IMR-90 (cell line): Measurements from ENCODE around the gene ERMP1. TPM values are rescaled to one million over a fixed set of nuclear protein-coding genes. Genes with fewer than 3 reads are reported as not detected.

Experiments
- ATAC-seq: fragments of 200-7000 bp; cut with Tn5 transposase; 2 replicates; pipeline ENCODE4 v1.9.1; 2020; ENCODE audit warnings: low read depth, mild to moderate bottlenecking, moderate library complexity
- BruUV-seq: library from RNA; stranded (reverse); fragments of 400-500 nt; replicated peaks from 2 replicates; lab custom pipeline; 2021; lab: Mats Ljungman, UMichigan
- CTCF ChIA-PET: fragments of 300-600 bp; formaldehyde crosslinking; extraction: SDS; loops from one replicate; lab custom pipeline; 2021; ENCODE audit warnings: antibody characterized with exemption; lab: Yijun Ruan, JAX
- POLR2A ChIA-PET: fragments of 300-600 bp; sonication (Branson Sonifier 250); formaldehyde crosslinking; loops from one replicate; lab custom pipeline; 2022; ENCODE audit warnings: antibody characterized with exemption; ENCODE audit not compliant: unreplicated experiment; lab: Charles Lee
- DNase-seq: peaks from one replicate; pipeline ENCODE4 v3.0.0; 2013
- H2AFZ ChIP-seq: replicated peaks from 2 replicates; pipeline ENCODE3; 2013; ENCODE audit warnings: low read length, mild to moderate bottlenecking; ENCODE audit not compliant: poor library complexity
- H2AK5ac ChIP-seq: 2 replicates; pipeline ENCODE4 v1.6.1; 2013; ENCODE audit warnings: low read depth, low read length, inconsistent platforms
- H2AK9ac ChIP-seq: replicated peaks from 2 replicates; pipeline ENCODE3; 2013; ENCODE audit warnings: mild to moderate bottlenecking, low read depth, low read length, moderate library complexity; ENCODE audit not compliant: poor library complexity
- H2BK120ac ChIP-seq: 2 replicates; pipeline ENCODE4 v1.6.1; 2013; ENCODE audit warnings: low read depth, low read length, inconsistent platforms
- H2BK15ac ChIP-seq: 3 replicates; pipeline ENCODE4 v1.6.1; 2013; ENCODE audit warnings: low read depth, low read length, inconsistent platforms
- H2BK20ac ChIP-seq: 2 replicates; pipeline ENCODE4 v1.6.1; 2013; ENCODE audit warnings: low read depth, mild to moderate bottlenecking, inconsistent platforms, low read length, moderate library complexity
- H2BK5ac ChIP-seq: 2 replicates; pipeline ENCODE4 v1.6.1; 2013; ENCODE audit warnings: mild to moderate bottlenecking, low read depth, low read length, inconsistent platforms; ENCODE audit not compliant: poor library complexity, severe bottlenecking
- H3K14ac ChIP-seq: replicated peaks from 2 replicates; pipeline ENCODE4 v1.6.1; 2013; ENCODE audit warnings: low read depth, low read length, inconsistent platforms
- H3K18ac ChIP-seq: 2 replicates; pipeline ENCODE4 v1.6.1; 2013; ENCODE audit warnings: low read depth, low read length, control low read depth
- H3K23ac ChIP-seq: 2 replicates; pipeline ENCODE4 v1.6.1; 2013; ENCODE audit warnings: low read depth, low read length, inconsistent platforms
- H3K27ac ChIP-seq: 2 replicates; pipeline ENCODE4 v1.5.1; 2013; ENCODE audit warnings: mild to moderate bottlenecking, control low read depth, low read length; ENCODE audit not compliant: insufficient read depth
- H3K27me3 ChIP-seq: 2 replicates; pipeline ENCODE4 v1.6.1; 2013; ENCODE audit warnings: low read length; ENCODE audit not compliant: control insufficient read depth, insufficient read depth
- H3K36me3 ChIP-seq: 2 replicates; pipeline ENCODE4 v1.6.1; 2013; ENCODE audit warnings: low read length, mixed read lengths; ENCODE audit not compliant: control insufficient read depth, insufficient read depth
- H3K4ac ChIP-seq: 2 replicates; pipeline ENCODE4 v1.6.1; 2013; ENCODE audit warnings: low read depth, low read length, inconsistent platforms
- H3K4me1 ChIP-seq: 2 replicates; pipeline ENCODE4 v1.6.1; 2013; ENCODE audit warnings: low read length, mixed read lengths; ENCODE audit not compliant: control insufficient read depth, insufficient read depth
- H3K4me2 ChIP-seq: 2 replicates; pipeline ENCODE4 v1.6.1; 2013; ENCODE audit warnings: low read depth, mild to moderate bottlenecking, control low read depth, low read length, moderate library complexity
- H3K4me3 ChIP-seq: 2 replicates; pipeline ENCODE4 v1.5.1; 2013; ENCODE audit warnings: low read depth, mild to moderate bottlenecking, control low read depth, low read length, moderate library complexity; ENCODE audit not compliant: insufficient read depth
- H3K56ac ChIP-seq: 2 replicates; pipeline ENCODE4 v1.6.1; 2013; ENCODE audit warnings: low read length, inconsistent platforms; ENCODE audit not compliant: insufficient read depth; ENCODE audit errors: extremely low read depth
- H3K79me1 ChIP-seq, 2 experiments: 2 replicates each; pipeline ENCODE4 v1.6.1; 2013; ENCODE audit warnings: low read length in 2 of 2, inconsistent platforms in 1 of 2, low read depth in 1 of 2
- H3K9ac ChIP-seq: 2 replicates; pipeline ENCODE4 v1.6.1; 2013; ENCODE audit warnings: low read depth, low read length, control low read depth
- H3K9me1 ChIP-seq: 2 replicates; pipeline ENCODE4 v1.6.1; 2013; ENCODE audit warnings: low read length, inconsistent platforms; ENCODE audit not compliant: insufficient read depth
- H3K9me3 ChIP-seq: 2 replicates; pipeline ENCODE4 v1.6.1; 2013; ENCODE audit warnings: low read length; ENCODE audit not compliant: control insufficient read depth, insufficient read depth
- H4K20me1 ChIP-seq: 2 replicates; pipeline ENCODE4 v1.6.1; 2013; ENCODE audit warnings: low read length, inconsistent platforms; ENCODE audit not compliant: insufficient read depth
- H4K5ac ChIP-seq: 2 replicates; pipeline ENCODE4 v1.6.1; 2013; ENCODE audit warnings: mild to moderate bottlenecking, low read depth, low read length, control low read depth
- H4K8ac ChIP-seq, 2 experiments: 2 replicates each; pipeline ENCODE4 v1.6.1; 2013; ENCODE audit warnings: low read depth in 2 of 2, low read length in 2 of 2, control low read depth in 1 of 2, inconsistent platforms in 1 of 2
- H4K91ac ChIP-seq: 2 replicates; pipeline ENCODE4 v1.6.1; 2013; ENCODE audit warnings: low read depth, low read length, inconsistent platforms; ENCODE audit not compliant: insufficient read depth
- BHLHE40 ChIP-seq: fragments of 150-350 bp; IDR thresholded peaks from 2 replicates; pipeline ENCODE4 v1.6.1; 2016; ENCODE audit warnings: mild to moderate bottlenecking, low read depth, low read length
- CEBPB ChIP-seq: IDR thresholded peaks from 2 replicates; pipeline ENCODE4 v1.6.1; 2012; ENCODE audit warnings: low read depth, low read length, improper control_type of control experiment
- FOS ChIP-seq: fragments of 150-350 bp; IDR thresholded peaks from 2 replicates; pipeline ENCODE4 v1.6.1; 2016; ENCODE audit warnings: low read depth, low read length
- MAZ ChIP-seq: IDR thresholded peaks from 2 replicates; pipeline ENCODE4 v1.6.1; 2012; ENCODE audit warnings: low read depth, mild to moderate bottlenecking, low read length, improper control_type of control experiment, moderate library complexity, borderline replicate concordance
- NFE2L2 ChIP-seq: fragments of 150-350 bp; IDR thresholded peaks from 2 replicates; pipeline ENCODE4 v1.6.1; 2016; ENCODE audit warnings: low read depth, mild to moderate bottlenecking, low read length
- POLR2A ChIP-seq: IDR thresholded peaks from 2 replicates; pipeline ENCODE4 v1.6.1; 2012; ENCODE audit warnings: mild to moderate bottlenecking, low read depth, low read length
- RAD21 ChIP-seq: IDR thresholded peaks from 2 replicates; pipeline ENCODE4 v1.6.1; 2012; ENCODE audit warnings: low read length, improper control_type of control experiment
- SMC3 ChIP-seq: fragments of 150-350 bp; IDR thresholded peaks from 2 replicates; pipeline ENCODE4 v1.6.1; 2016; ENCODE audit warnings: low read depth, mild to moderate bottlenecking, antibody characterized with exemption, low read length, moderate library complexity
- WGBS, 2 experiments: methylation state at CpG; one replicate each; pipeline versions ENCODE4 v1.1.5 to v1.1.7; 2013; ENCODE audit warnings: missing lambda C conversion rate in 2 of 2; ENCODE audit not compliant: insufficient read length in 1 of 2; ENCODE audit errors: extremely low coverage in 2 of 2; 5-methylcytosine and 5-hydroxymethylcytosine counted together
- dilution Hi-C: fragments of 300-500 bp; cut with HindIII; formaldehyde crosslinking; loops from one replicate; pipeline ENCODE4 v1.14.3; 2018; ENCODE audit warnings: low sequenced_read_pairs; ENCODE audit not compliant: unreplicated experiment
- in situ Hi-C: fragments of 300-500 bp; cut with MboI; formaldehyde crosslinking; loops from 3 replicates; pipeline ENCODE4 v1.14.3; 2019; ENCODE audit warnings: low sequenced_read_pairs, inconsistent platforms, mixed read lengths
- intact Hi-C: fragments of 100-400 bp; cut with micrococcal nuclease; formaldehyde crosslinking; loops from 2 replicates; pipeline ENCODE4 v1.10.0; 2022
- polyA plus RNA-seq, 3 experiments: library from polyadenylated mRNA; depleted of rRNA; stranded (reverse); fragments of >200 nt; gene quantifications; 2 replicates each; pipeline ENCODE4 v1.2.3, GENCODE V29; 2012; ENCODE audit warnings: low replicate concordance in 1 of 3
- total RNA-seq: library from RNA; depleted of rRNA; stranded (reverse); fragments of >200 nt; gene quantifications from 2 replicates; pipeline ENCODE4 v1.2.3, GENCODE V29; 2012
- TF ChIP-seq, protein P1 (sequence below): fragments of 150-350 bp; IDR thresholded peaks from 2 replicates; pipeline ENCODE4 v1.6.1; 2017; ENCODE audit warnings: mild to moderate bottlenecking, antibody characterized with exemption, low read length, low read depth

Gene ERMP1
- total and polyA plus RNA-seq, 2 of the 4 experiments (the other 2 are of a cell fraction): 2.2 to 4.7 TPM

DNA sequence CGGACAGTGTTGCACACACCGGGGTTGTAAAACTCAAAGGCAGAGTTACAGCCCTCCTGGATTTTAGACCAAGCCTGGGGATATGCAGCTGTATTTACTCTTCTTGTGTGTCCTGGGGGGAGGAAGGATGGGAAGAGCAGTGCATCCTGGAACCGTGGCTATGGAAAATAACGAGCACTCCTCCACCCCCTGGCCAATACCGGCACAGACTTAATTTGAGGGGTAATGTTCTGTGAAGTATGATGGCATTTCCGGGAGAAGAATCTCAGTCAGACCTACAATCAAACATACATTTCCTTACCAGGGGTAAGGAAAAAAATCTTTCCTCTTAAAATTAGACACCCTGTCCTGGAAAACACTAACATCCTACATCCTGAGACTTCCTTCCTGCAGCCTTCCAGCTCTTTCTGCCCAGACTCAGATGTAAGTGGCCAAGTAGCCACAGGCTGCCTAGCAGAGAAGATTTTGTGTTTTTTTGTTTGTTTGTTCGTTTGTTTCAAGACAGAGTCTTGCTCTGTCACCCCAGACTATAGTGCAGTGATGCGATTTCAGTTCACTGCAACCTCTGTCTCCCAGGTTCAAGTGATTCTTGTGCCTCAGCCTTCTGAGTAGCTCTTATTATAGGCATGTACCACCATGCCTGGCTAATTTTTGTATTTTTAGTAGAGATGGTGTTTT lies 11.0 kb upstream of the ERMP1 start:
- H3K56ac ChIP-seq: 0 out of 2 replicates have a peak overlapping the region, but pooled peaks have one; percentile 22
- peaks cover 14% of the 10 kb centered on the region; the same call in 1 of the 2 replicates for H4K20me1 ChIP-seq
- peak overlapping the region; percentile 92 for H3K23ac ChIP-seq
- intact Hi-C loops: no loop called here
- no peaks in the 10 kb centered on the region for H3K79me1 ChIP-seq
- H2BK15ac ChIP-seq: peak overlapping the region; percentile 90
- ChIA-PET CTCF (interaction anchor here (4.1 kb wide), 1 partner anchor 11 kb away, joined by 21 read pairs; the partner anchor contains the start of gene ERMP1), POLR2A (no interaction called here)
- peak overlapping the region; percentile 74; the same call in 1 of the 2 replicates for H3K27ac ChIP-seq
- H4K8ac ChIP-seq: peak overlapping the region in 1 of 2 experiments; percentile 90; a peak in 2 of 4 replicates
- peak overlapping the region; percentile 71 for H2AFZ ChIP-seq
- H2AK9ac ChIP-seq: peak overlapping the region; percentile 56
- H3K4ac ChIP-seq: peak overlapping the region; percentile 88
- in situ Hi-C loops: no loop called here
- H2BK20ac ChIP-seq: peak overlapping the region; percentile 81
- WGBS, 2 experiments: no CpG with 5 or more reads among the region's 8 CpGs
- peak; percentile 53 for ATAC-seq
- no TSS peak for BruUV-seq
- peak overlapping the region; percentile 88 for H2BK120ac ChIP-seq
- peak; percentile 29 for DNase-seq
- H3K4me2 ChIP-seq: peak overlapping the region; percentile 36; the same call in 1 of the 2 replicates
- peak overlapping the region; percentile 86 for H2AK5ac ChIP-seq
- H3K9me1 ChIP-seq: 0 out of 2 replicates have a peak, but pooled peaks cover 8% of the 10 kb centered on the region
- peak overlapping the region; percentile 56 for H3K18ac ChIP-seq
- TF ChIP-seq RAD21 (no peak), BHLHE40 (no peak), SMC3 (no peak), FOS (no peak), CEBPB (no peak), POLR2A (no peak), MAZ (no peak), NFE2L2 (no peak)
- TF ChIP-seq, protein P1, sequence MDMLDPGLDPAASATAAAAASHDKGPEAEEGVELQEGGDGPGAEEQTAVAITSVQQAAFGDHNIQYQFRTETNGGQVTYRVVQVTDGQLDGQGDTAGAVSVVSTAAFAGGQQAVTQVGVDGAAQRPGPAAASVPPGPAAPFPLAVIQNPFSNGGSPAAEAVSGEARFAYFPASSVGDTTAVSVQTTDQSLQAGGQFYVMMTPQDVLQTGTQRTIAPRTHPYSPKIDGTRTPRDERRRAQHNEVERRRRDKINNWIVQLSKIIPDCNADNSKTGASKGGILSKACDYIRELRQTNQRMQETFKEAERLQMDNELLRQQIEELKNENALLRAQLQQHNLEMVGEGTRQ: no peak
- no peaks in the 10 kb centered on the region for H3K36me3 ChIP-seq
- peak overlapping the region; percentile 62 for H4K91ac ChIP-seq
- H3K4me3 ChIP-seq: no peak overlapping the region
- peaks cover 8% of the 10 kb centered on the region for H3K27me3 ChIP-seq
- peak overlapping the region; percentile 38; the same call in 1 of the 2 replicates for H4K5ac ChIP-seq
- peaks cover 17% of the 10 kb centered on the region for H3K4me1 ChIP-seq
- H3K9ac ChIP-seq: no peak overlapping the region
- dilution Hi-C loops: no loop called here
- H2BK5ac ChIP-seq: peak overlapping the region; percentile 30
- peak overlapping the region; percentile 81 for H3K14ac ChIP-seq
- H3K9me3 ChIP-seq: no peaks in the 10 kb centered on the region
